ENCODE data around the gene TNIP2.

TNIP2 gene

GRCh38 chr4:2700031-2700430 lies 56.1 kb downstream of the TNIP2 start:
- Histone ChIP-seq H3K4me1 (ENCODE audit: insufficient read depth, insufficient read length) (no peaks in the 10 kb centered on the region), H3K9me3 (ENCODE audit: insufficient read depth, low read length) (no peaks in the 10 kb centered on the region), H3K27me3 (ENCODE audit: insufficient read depth, insufficient read length) (no peaks in the 10 kb centered on the region), H3K36me3 (ENCODE audit: insufficient read depth, insufficient read length, low read length) (peaks cover 90% of the 10 kb centered on the region), H3K4me3 (ENCODE audit: insufficient read length, low read depth) (no peak overlapping the region), H3K9ac (ENCODE audit: insufficient read length, low read depth) (no peak overlapping the region)
- DNase-seq (ENCODE audit: low read depth, low spot score): no peak
- no peak for TF ChIP-seq SUZ12 (IDR thresholded peaks at IDR 0.05; ENCODE audit: extremely low read depth, insufficient read depth, insufficient read length)
- no peak for TF ChIP-seq ZNF274 (IDR thresholded peaks at IDR 0.05; ENCODE audit: low read depth, low read length)
- no peak for TF ChIP-seq YY1 (IDR thresholded peaks at IDR 0.05; ENCODE audit: insufficient read depth, insufficient read length)

- Histone ChIP-seq H3K9ac (ENCODE audit: insufficient read length, low read depth) (no peak overlapping the region), H3K9me3 (ENCODE audit: insufficient read depth, low read length) (no peaks in the 10 kb centered on the region), H3K36me3 (ENCODE audit: insufficient read depth, insufficient read length, low read length) (peaks cover 94% of the 10 kb centered on the region), H3K4me1 (ENCODE audit: insufficient read depth, insufficient read length) (peaks cover 2% of the 10 kb centered on the region), H3K4me3 (ENCODE audit: insufficient read length, low read depth) (no peak overlapping the region), H3K27me3 (ENCODE audit: insufficient read depth, insufficient read length) (no peaks in the 10 kb centered on the region)
- DNase-seq (ENCODE audit: low read depth, low spot score): no peak
- TF ChIP-seq SUZ12 (IDR thresholded peaks at IDR 0.05; ENCODE audit: extremely low read depth, insufficient read depth, insufficient read length) (no peak), YY1 (IDR thresholded peaks at IDR 0.05; ENCODE audit: insufficient read depth, insufficient read length) (no peak), ZNF274 (IDR thresholded peaks at IDR 0.05; ENCODE audit: low read depth, low read length) (no peak)
These were observed 56.6 kb downstream of the TNIP2 start for GRCh38 chr4:2699534-2699933.

GRCh38 chr4:2698951-2699505 lies 57.1 kb downstream of the TNIP2 start:
- no peak for TF ChIP-seq ZNF274 (IDR thresholded peaks at IDR 0.05; ENCODE audit: low read depth, low read length)
- TF ChIP-seq SUZ12 (IDR thresholded peaks at IDR 0.05; ENCODE audit: extremely low read depth, insufficient read depth, insufficient read length): no peak
- no peak for TF ChIP-seq YY1 (IDR thresholded peaks at IDR 0.05; ENCODE audit: insufficient read depth, insufficient read length)
- no peak overlapping the region for H3K4me3 ChIP-seq (ENCODE audit: insufficient read length, low read depth)
- no peak overlapping the region for H3K9ac ChIP-seq (ENCODE audit: insufficient read length, low read depth)
- H3K27me3 ChIP-seq (ENCODE audit: insufficient read depth, insufficient read length): no peaks in the 10 kb centered on the region
- DNase-seq (ENCODE audit: low read depth, low spot score): no peak
- H3K4me1 ChIP-seq (ENCODE audit: insufficient read depth, insufficient read length): peaks cover 2% of the 10 kb centered on the region
- H3K9me3 ChIP-seq (ENCODE audit: insufficient read depth, low read length): no peaks in the 10 kb centered on the region
- H3K36me3 ChIP-seq (ENCODE audit: insufficient read depth, insufficient read length, low read length): peaks cover 94% of the 10 kb centered on the region

- Histone ChIP-seq H3K9ac (ENCODE audit: insufficient read length, low read depth) (no peak overlapping the region), H3K36me3 (ENCODE audit: insufficient read depth, insufficient read length, low read length) (peaks cover 95% of the 10 kb centered on the region), H3K9me3 (ENCODE audit: insufficient read depth, low read length) (no peaks in the 10 kb centered on the region), H3K4me3 (ENCODE audit: insufficient read length, low read depth) (no peak overlapping the region), H3K27me3 (ENCODE audit: insufficient read depth, insufficient read length) (no peaks in the 10 kb centered on the region), H3K4me1 (ENCODE audit: insufficient read depth, insufficient read length) (peaks cover 2% of the 10 kb centered on the region)
- TF ChIP-seq SUZ12 (IDR thresholded peaks at IDR 0.05; ENCODE audit: extremely low read depth, insufficient read depth, insufficient read length): no peak
- no peak for TF ChIP-seq ZNF274 (IDR thresholded peaks at IDR 0.05; ENCODE audit: low read depth, low read length)
- TF ChIP-seq YY1 (IDR thresholded peaks at IDR 0.05; ENCODE audit: insufficient read depth, insufficient read length): no peak
- no peak for DNase-seq (ENCODE audit: low read depth, low spot score)
These were observed 57.6 kb downstream of the TNIP2 start for GRCh38 chr4:2698504-2698903.

GRCh38 chr4:2697995-2698414 lies 58.1 kb downstream of the TNIP2 start:
- no peak for TF ChIP-seq SUZ12 (IDR thresholded peaks at IDR 0.05; ENCODE audit: extremely low read depth, insufficient read depth, insufficient read length)
- TF ChIP-seq ZNF274 (IDR thresholded peaks at IDR 0.05; ENCODE audit: low read depth, low read length): no peak
- no peak for TF ChIP-seq YY1 (IDR thresholded peaks at IDR 0.05; ENCODE audit: insufficient read depth, insufficient read length)
- no peaks in the 10 kb centered on the region for H3K27me3 ChIP-seq (ENCODE audit: insufficient read depth, insufficient read length)
- H3K4me1 ChIP-seq (ENCODE audit: insufficient read depth, insufficient read length): peaks cover 2% of the 10 kb centered on the region
- peaks cover 95% of the 10 kb centered on the region for H3K36me3 ChIP-seq (ENCODE audit: insufficient read depth, insufficient read length, low read length)
- no peak overlapping the region for H3K4me3 ChIP-seq (ENCODE audit: insufficient read length, low read depth)
- no peak for DNase-seq (ENCODE audit: low read depth, low spot score)
- no peaks in the 10 kb centered on the region for H3K9me3 ChIP-seq (ENCODE audit: insufficient read depth, low read length)
- no peak overlapping the region for H3K9ac ChIP-seq (ENCODE audit: insufficient read length, low read depth)

GRCh38 chr4:2696423-2696822 lies 59.7 kb downstream of the TNIP2 start:
- TF ChIP-seq ZNF274 (IDR thresholded peaks at IDR 0.05; ENCODE audit: low read depth, low read length) (no peak), YY1 (IDR thresholded peaks at IDR 0.05; ENCODE audit: insufficient read depth, insufficient read length) (no peak), SUZ12 (IDR thresholded peaks at IDR 0.05; ENCODE audit: extremely low read depth, insufficient read depth, insufficient read length) (no peak)
- Histone ChIP-seq H3K27me3 (ENCODE audit: insufficient read depth, insufficient read length) (no peaks in the 10 kb centered on the region), H3K4me3 (ENCODE audit: insufficient read length, low read depth) (no peak overlapping the region), H3K9ac (ENCODE audit: insufficient read length, low read depth) (no peak overlapping the region), H3K9me3 (ENCODE audit: insufficient read depth, low read length) (no peaks in the 10 kb centered on the region), H3K36me3 (ENCODE audit: insufficient read depth, insufficient read length, low read length) (peaks cover 94% of the 10 kb centered on the region), H3K4me1 (ENCODE audit: insufficient read depth, insufficient read length) (peaks cover 2% of the 10 kb centered on the region)
- no peak for DNase-seq (ENCODE audit: low read depth, low spot score)

GRCh38 chr4:2695346-2696060 lies 60.6 kb downstream of the TNIP2 start:
- TF ChIP-seq ZNF274 (IDR thresholded peaks at IDR 0.05; ENCODE audit: low read depth, low read length) (no peak), SUZ12 (IDR thresholded peaks at IDR 0.05; ENCODE audit: extremely low read depth, insufficient read depth, insufficient read length) (no peak), YY1 (IDR thresholded peaks at IDR 0.05; ENCODE audit: insufficient read depth, insufficient read length) (no peak)
- no peak for DNase-seq (ENCODE audit: low read depth, low spot score)
- no peak overlapping the region for H3K4me3 ChIP-seq (ENCODE audit: insufficient read length, low read depth)
- H3K36me3 ChIP-seq (ENCODE audit: insufficient read depth, insufficient read length, low read length): peaks cover 94% of the 10 kb centered on the region
- no peaks in the 10 kb centered on the region for H3K9me3 ChIP-seq (ENCODE audit: insufficient read depth, low read length)
- no peaks in the 10 kb centered on the region for H3K27me3 ChIP-seq (ENCODE audit: insufficient read depth, insufficient read length)
- H3K4me1 ChIP-seq (ENCODE audit: insufficient read depth, insufficient read length): peaks cover 2% of the 10 kb centered on the region
- no peak overlapping the region for H3K9ac ChIP-seq (ENCODE audit: insufficient read length, low read depth)

All from NT2/D1 (cell line).